Bronchial epithelial cell (primary cell): ENCODE data around the gene FLT3LG. TPM values are rescaled to one million over a fixed set of nuclear protein-coding genes. Genes with fewer than 3 reads are reported as not detected.
A peak's percentile ranks its signal among the peaks of the same experiment; 100 is the strongest.

Source experiments
- DNase-seq: peaks from one replicate; pipeline ENCODE4 v3.0.0-alpha.2; 2010; ENCODE audit warnings: low read depth
- FAIRE-seq: peaks from 2 replicates; lab custom pipeline; 2011; peaks lifted over from hg19 to GRCh38; lab: Jason Lieb, UNC
- H3K27me3 ChIP-seq: 2 replicates; pipeline ENCODE4 v1.5.1; 2011; ENCODE audit warnings: low read length; ENCODE audit not compliant: control insufficient read depth, insufficient read depth
- H3K36me3 ChIP-seq: 2 replicates; pipeline ENCODE4 v1.5.1; 2011; ENCODE audit warnings: low read length; ENCODE audit not compliant: control insufficient read depth, insufficient read depth
- H3K4me3 ChIP-seq: 2 replicates; pipeline ENCODE4 v1.5.1; 2011; ENCODE audit warnings: mild to moderate bottlenecking, low read depth, low read length, control low read depth
- CTCF ChIP-seq: IDR thresholded peaks from 2 replicates; pipeline ENCODE4 v1.5.1; 2011; ENCODE audit warnings: mild to moderate bottlenecking, moderate library complexity, low read length, control low read depth, inconsistent platforms; ENCODE audit not compliant: insufficient read depth, severe bottlenecking
- total RNA-seq: library from RNA; depleted of rRNA; stranded (reverse); fragments of >200 nt; gene quantifications from 2 replicates; pipeline ENCODE4 v1.2.1, GENCODE V29; 2014

The FLT3LG gene
- total RNA-seq, 1 donor from 2014 or later: not detected

- FAIRE-seq (no peak), DNase-seq (no peak)
- Histone ChIP-seq H3K36me3 (no peaks in the 10 kb centered on the region), H3K4me3 (no peak overlapping the region), H3K27me3 (peaks cover 47% of the 10 kb centered on the region)
- TF ChIP-seq CTCF: no peak
Observed at GRCh38 chr19:49433240-49433901, 40.6 kb upstream of the FLT3LG start.

- no peak for DNase-seq
- peak; percentile 18 for FAIRE-seq
- no peak for TF ChIP-seq CTCF
- Histone ChIP-seq H3K4me3 (no peak overlapping the region), H3K27me3 (peaks cover 51% of the 10 kb centered on the region), H3K36me3 (no peaks in the 10 kb centered on the region)
Observed at GRCh38 chr19:49434907-49435583, 39.0 kb upstream of the FLT3LG start.

DNA sequence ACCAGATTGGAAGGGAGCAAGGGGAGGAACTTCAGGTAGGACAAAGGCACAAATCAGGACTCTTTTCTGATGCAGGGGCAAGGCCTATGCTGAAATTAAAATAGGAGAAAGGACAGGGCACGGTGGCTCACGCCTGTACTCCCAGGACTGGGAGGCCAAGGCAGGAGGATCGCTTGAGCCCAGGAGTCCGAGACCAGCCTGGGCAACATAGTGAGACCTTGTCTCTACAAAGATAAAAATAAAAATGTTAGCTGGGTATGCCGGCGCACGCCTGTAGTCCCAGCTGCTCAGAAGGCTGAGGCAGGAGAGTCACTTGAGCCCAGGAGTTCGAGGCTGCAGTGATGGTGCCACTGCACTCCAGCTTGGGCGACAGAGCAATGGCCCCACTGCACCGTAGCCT is 38.3 kb upstream of the FLT3LG start:
- DNase-seq: no peak
- TF ChIP-seq CTCF: no peak
- FAIRE-seq: no peak
- H3K27me3 ChIP-seq: peaks cover 55% of the 10 kb centered on the region
- H3K4me3 ChIP-seq: no peak overlapping the region
- no peaks in the 10 kb centered on the region for H3K36me3 ChIP-seq

DNA sequence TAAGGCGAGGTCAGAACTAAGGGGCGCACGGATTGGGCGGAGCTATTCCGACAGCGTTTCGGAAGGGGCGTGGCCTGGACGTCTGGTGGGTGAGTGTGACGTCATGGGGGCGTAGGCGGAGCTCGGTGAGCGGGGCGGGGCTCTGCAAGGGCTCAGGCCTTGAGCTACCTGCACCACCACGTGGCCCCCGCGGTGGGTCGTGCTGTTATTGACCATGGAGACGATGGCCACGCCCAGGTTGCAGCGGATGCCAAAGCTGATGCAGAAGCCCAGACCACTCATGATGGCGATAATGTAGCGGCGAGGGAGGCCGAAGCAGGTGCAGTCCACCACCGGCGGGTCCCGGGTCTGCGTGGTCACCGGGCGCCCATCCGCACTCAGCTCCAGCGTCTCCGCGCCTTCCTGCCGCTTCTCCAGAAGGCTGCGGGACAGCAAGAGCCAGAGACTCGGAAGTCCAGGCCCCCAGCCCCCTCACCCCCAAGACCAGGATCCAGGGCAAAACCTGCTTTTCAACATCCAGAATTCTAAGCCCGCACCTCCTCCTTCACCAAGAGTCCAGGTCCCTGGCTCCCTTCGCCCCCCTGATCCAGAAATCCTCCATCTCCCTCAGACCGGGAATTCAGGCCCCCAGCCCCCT is 37.5 kb upstream of the FLT3LG start:
- FAIRE-seq: no peak
- no peak for DNase-seq
- Histone ChIP-seq H3K27me3 (peaks cover 61% of the 10 kb centered on the region), H3K36me3 (no peaks in the 10 kb centered on the region), H3K4me3 (no peak overlapping the region)
- no peak for TF ChIP-seq CTCF

DNA sequence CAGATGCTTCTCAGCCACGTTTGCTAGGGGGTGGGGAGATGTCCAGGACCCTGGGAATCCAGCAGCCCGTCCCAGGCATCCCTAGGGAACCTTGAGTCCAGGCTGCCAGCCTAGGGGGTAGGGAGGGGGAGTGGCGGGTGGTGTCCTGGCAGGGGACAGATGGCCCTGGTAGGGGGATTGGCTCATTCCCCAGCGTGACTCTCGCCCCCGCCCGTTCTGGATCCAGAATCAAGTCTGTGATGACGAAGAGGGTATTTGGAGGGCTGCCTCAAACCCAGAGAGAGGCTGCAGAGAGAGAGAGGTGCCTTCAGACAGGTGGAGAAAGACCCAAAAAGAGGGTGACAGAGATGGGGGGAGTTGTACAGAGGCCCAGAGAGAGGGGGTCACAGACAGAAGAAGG is 36.8 kb upstream of the FLT3LG start:
- no peak overlapping the region for H3K4me3 ChIP-seq
- DNase-seq (no peak), FAIRE-seq (no peak)
- H3K36me3 ChIP-seq: no peaks in the 10 kb centered on the region
- H3K27me3 ChIP-seq: peaks cover 62% of the 10 kb centered on the region
- TF ChIP-seq CTCF: no peak
